ENCODE measurements around the gene PROB1. TPM values are rescaled to one million over a fixed set of nuclear protein-coding genes. Genes with fewer than 3 reads are reported as not detected.

Gene PROB1
- total RNA-seq, 1 experiment from 2014 or later = 3.4 TPM

DNA sequence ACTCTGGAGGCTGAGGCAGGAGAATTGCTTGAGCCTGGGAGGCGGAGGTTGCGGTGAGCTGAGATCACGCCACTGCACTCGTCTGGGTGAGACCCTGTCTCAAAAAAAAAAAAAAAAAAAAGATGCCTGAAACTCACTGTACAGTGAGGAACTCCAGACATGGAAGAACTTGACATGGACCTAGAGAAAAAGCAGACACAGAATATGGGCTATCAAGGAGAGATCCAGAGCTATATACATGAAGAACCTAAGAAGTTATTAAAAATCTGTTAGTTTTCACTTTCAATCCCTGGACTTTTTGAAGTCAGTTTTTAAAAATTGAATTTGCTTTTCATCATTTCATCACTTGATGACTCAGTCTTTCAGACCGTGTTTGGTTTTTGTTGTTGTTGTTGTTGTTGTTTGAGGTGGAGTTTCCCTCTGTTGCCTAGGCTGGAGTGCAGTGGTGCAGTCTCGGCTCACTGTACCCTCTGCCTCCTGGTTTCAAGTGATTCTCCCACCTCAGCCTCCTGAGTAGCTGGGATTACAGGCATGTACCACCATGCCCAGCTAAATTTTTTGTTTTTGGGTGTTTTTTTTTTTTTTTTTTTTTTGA lies 33.0 kb downstream of the PROB1 start:
- H3K56ac ChIP-seq (ENCODE audit: insufficient read length, low read depth, low read length) = no peak overlapping the region
- peaks cover 0 to 7% of the 10 kb centered on the region in 2 experiments; a peak in 1 of 4 replicates for H3K4me1 Mint-ChIP-seq
- H3K36me3 Mint-ChIP-seq (ENCODE audit: insufficient read depth in 1 of 3, low read depth in 3 of 3) = peaks cover 31 to 61% (median 54%) of the 10 kb centered on the region in 3 experiments; a peak in 6 of 7 replicates
- no peaks in the 10 kb centered on the region for H3K4me1 ChIP-seq (ENCODE audit: insufficient read depth, low read length)
- H3K9ac ChIP-seq (ENCODE audit: extremely low read depth, insufficient read length, low read length) = no peak overlapping the region
- no peak overlapping the region for H3K4me2 ChIP-seq (ENCODE audit: insufficient read depth, insufficient read length, low read length)
- H2BK5ac ChIP-seq (ENCODE audit: insufficient read length, low read length) = no peak overlapping the region
- no peak overlapping the region for H3T11ph ChIP-seq (ENCODE audit: low read length)
- H3K27me3 ChIP-seq (ENCODE audit: insufficient read depth, low read length) = no peaks in the 10 kb centered on the region
- no peak overlapping the region for H2BK120ac ChIP-seq (ENCODE audit: low read depth, low read length, poor library complexity, severe bottlenecking)
- H2AFZ ChIP-seq (ENCODE audit: low read length) = no peak overlapping the region
- no peak overlapping the region for H2BK12ac ChIP-seq (ENCODE audit: insufficient read length, low read depth, low read length)
- no peak overlapping the region for H3K27ac ChIP-seq (ENCODE audit: insufficient read length, low read depth, low read length)
- H3K79me2 ChIP-seq (ENCODE audit: insufficient read depth, low read length) = peaks cover 18% of the 10 kb centered on the region; the same call in 1 of the 2 replicates
- H3K79me1 ChIP-seq (ENCODE audit: insufficient read depth, low read depth, low read length, poor library complexity, severe bottlenecking) = peaks cover 19% of the 10 kb centered on the region
- H3K9me3 ChIP-seq (ENCODE audit: control insufficient read depth, low read depth, low read length) = no peaks in the 10 kb centered on the region
- H2AK5ac ChIP-seq (ENCODE audit: insufficient read length, low read length) = no peak overlapping the region
- H2BK20ac ChIP-seq (ENCODE audit: low read depth, low read length, poor library complexity, severe bottlenecking) = no peak overlapping the region
- H2BK15ac ChIP-seq (ENCODE audit: low read depth, low read length) = no peak overlapping the region
- H3K23me2 ChIP-seq (ENCODE audit: insufficient read length, low read depth, low read length, poor library complexity, severe bottlenecking) = no peaks in the 10 kb centered on the region
- no peaks in the 10 kb centered on the region for H3K27me3 Mint-ChIP-seq (ENCODE audit: low read depth)
- H3K4ac ChIP-seq (ENCODE audit: low read depth, low read length) = no peak overlapping the region
- no peak overlapping the region for H3K23ac ChIP-seq (ENCODE audit: insufficient read length, low read depth, low read length)
- no peaks in the 10 kb centered on the region for H4K20me1 ChIP-seq (ENCODE audit: control insufficient read depth, insufficient read depth, insufficient read length)
- H4K91ac ChIP-seq (ENCODE audit: insufficient read length, low read depth, low read length) = no peak overlapping the region
- no peak overlapping the region for H3K4me3 Mint-ChIP-seq
- no peak overlapping the region for H4K8ac ChIP-seq (replicated peaks; ENCODE audit: insufficient read length, low read depth, low read length)
- no peak overlapping the region for H4K5ac ChIP-seq (ENCODE audit: insufficient read length, low read depth, low read length)
- TF ChIP-seq, protein P1, sequence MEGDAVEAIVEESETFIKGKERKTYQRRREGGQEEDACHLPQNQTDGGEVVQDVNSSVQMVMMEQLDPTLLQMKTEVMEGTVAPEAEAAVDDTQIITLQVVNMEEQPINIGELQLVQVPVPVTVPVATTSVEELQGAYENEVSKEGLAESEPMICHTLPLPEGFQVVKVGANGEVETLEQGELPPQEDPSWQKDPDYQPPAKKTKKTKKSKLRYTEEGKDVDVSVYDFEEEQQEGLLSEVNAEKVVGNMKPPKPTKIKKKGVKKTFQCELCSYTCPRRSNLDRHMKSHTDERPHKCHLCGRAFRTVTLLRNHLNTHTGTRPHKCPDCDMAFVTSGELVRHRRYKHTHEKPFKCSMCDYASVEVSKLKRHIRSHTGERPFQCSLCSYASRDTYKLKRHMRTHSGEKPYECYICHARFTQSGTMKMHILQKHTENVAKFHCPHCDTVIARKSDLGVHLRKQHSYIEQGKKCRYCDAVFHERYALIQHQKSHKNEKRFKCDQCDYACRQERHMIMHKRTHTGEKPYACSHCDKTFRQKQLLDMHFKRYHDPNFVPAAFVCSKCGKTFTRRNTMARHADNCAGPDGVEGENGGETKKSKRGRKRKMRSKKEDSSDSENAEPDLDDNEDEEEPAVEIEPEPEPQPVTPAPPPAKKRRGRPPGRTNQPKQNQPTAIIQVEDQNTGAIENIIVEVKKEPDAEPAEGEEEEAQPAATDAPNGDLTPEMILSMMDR (conservative IDR thresholded peaks at IDR 0.05) = no peak
- H3K9me3 Mint-ChIP-seq = no peaks in the 10 kb centered on the region
- WGBS (ENCODE audit: extremely low coverage, insufficient read length, low lambda C conversion rate) = no CpG with 5 or more reads among the region's 6 CpGs
- H3K18ac ChIP-seq (ENCODE audit: insufficient read length, low read depth, low read length) = no peak overlapping the region
- H3K14ac ChIP-seq (ENCODE audit: insufficient read depth, low read length) = no peak overlapping the region
- DNase-seq = no peak
- H3K27ac Mint-ChIP-seq = peak overlapping the region in 1 of 3 experiments; percentile 65; a peak in 1 of 7 replicates
